IPS-18c (cell line): Measurements from ENCODE around the gene MPP1.

Experiments
- H3K4me3 ChIP-seq: 2 replicates; pipeline ENCODE4 v1.7.0; 2013; ENCODE audit warnings: low read depth, mild to moderate bottlenecking, low read length, moderate library complexity; ENCODE audit not compliant: insufficient read depth
- H3K9me3 ChIP-seq: one replicate; pipeline ENCODE4 v1.6.1; 2013; ENCODE audit warnings: mild to moderate bottlenecking, low read length, moderate library complexity; ENCODE audit not compliant: control insufficient read depth, insufficient read depth

The MPP1 gene

GRCh38 chrX:154791939-154792338 is 13.3 kb downstream of the MPP1 start:
- Histone ChIP-seq H3K4me3 (no peak overlapping the region), H3K9me3 (peaks cover 9% of the 10 kb centered on the region)

DNA sequence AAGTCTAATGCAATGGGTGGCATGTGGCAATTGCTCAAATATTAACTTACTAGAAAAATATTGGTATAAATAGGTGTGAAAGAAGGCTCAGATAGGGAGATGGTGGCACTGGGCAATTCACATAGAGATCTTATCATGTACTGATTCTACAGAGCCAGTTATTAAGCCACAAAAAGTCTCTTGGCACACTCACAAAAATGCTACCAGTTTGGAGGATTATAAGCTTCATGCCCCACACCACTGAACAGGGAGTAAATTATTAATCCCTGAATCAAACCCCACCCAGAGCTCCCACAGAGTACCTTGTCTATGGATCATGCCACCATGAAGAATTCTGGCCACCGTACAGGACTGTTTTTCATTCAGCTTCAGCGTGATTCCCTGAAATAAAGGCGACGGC is 13.8 kb downstream of the MPP1 start:
- Histone ChIP-seq H3K4me3 (no peak overlapping the region), H3K9me3 (peaks cover 9% of the 10 kb centered on the region)

- no peak overlapping the region for H3K4me3 ChIP-seq
- peaks cover 12% of the 10 kb centered on the region for H3K9me3 ChIP-seq
These were observed 19.6 kb downstream of the MPP1 start for GRCh38 chrX:154785716-154786115.

DNA sequence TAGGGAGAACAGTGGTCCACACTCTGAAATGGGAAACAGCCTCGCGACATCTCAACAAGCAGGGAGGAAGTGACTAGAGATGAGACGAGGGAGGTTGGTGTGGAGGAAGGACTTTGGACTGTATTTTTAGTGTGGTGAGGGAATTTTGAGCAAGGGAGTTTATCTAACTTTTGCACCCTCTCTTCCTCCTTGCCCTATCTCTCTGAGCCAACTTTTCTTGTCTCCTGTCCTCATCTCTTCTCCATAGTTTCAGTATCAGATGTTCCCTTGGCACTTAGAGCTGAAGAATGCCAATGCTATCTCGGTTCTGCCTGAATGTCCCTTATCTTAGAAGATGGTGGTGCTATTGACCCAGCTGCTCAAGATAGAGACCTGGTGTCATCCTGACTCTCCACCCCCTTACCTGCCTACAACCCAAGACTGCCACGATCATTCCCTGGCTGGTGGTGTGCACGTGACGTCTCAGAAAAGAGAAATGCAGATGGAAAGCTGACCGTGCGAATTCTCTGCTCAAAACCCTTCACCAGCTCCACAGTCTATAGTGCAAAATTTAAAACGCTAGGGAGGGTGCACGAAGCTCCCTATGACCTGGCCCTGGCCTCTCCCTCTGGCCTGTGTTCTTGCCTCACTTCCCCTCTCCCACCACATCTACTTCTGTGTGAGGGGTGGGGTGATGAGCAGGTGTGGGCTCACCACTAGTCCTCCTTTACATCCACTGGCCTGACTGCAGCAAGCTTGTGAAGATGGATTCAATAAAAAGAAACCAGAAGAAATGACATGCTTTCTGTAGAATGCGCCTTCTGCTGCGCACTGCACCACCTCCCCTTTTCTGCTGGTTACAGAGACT is 20.9 kb downstream of the MPP1 start:
- Histone ChIP-seq H3K9me3 (peaks cover 12% of the 10 kb centered on the region), H3K4me3 (peak overlapping the region; percentile 15; the same call in 1 of the 2 replicates)

DNA sequence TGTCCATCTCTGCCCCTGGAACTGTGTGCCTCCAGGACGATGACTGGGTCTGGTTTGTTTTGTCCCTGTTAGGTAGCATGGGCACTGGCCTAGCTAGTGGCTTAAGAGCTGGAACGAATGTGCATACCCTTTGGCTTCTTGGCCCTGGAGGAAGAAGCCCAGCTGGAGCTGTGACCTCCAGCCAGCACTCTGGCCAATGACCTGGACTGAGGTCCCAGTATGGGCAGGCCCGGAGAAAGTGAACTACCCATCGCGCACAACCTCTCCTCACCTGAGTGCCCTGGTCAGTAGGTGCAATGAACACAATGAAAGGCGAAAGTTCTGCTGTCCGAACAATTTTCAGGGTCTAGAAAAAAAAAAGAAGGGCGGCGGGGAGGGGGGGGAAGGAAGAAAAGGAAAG is 24.3 kb downstream of the MPP1 start:
- Histone ChIP-seq H3K4me3 (no peak overlapping the region), H3K9me3 (peaks cover 9% of the 10 kb centered on the region)

DNA sequence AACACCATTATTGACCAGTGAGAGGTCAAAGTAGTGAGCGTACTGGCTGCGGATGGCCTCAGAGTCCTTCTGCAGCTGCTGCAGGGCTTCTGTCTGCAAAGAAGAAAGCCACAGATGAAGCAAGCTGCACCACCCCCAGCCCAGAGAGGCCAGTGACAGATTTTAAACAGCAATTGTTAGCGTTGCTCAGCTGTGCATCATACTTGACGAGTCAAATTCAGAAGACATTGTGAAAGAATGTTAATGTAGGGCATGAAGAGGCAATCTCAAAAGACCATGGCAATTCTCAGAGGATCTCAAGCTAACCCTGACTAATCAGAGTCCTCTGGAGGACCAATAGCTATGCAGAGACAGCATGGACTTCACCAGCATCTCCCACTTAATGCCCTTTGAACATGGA is 26.0 kb downstream of the MPP1 start:
- Histone ChIP-seq H3K9me3 (peaks cover 9% of the 10 kb centered on the region), H3K4me3 (no peak overlapping the region)

- peaks cover 7% of the 10 kb centered on the region for H3K9me3 ChIP-seq
- no peak overlapping the region for H3K4me3 ChIP-seq
These were observed 28.5 kb downstream of the MPP1 start for GRCh38 chrX:154776753-154777152.

GRCh38 chrX:154775419-154776349 is 29.6 kb downstream of the MPP1 start:
- peaks cover 3% of the 10 kb centered on the region for H3K9me3 ChIP-seq
- no peak overlapping the region for H3K4me3 ChIP-seq

DNA sequence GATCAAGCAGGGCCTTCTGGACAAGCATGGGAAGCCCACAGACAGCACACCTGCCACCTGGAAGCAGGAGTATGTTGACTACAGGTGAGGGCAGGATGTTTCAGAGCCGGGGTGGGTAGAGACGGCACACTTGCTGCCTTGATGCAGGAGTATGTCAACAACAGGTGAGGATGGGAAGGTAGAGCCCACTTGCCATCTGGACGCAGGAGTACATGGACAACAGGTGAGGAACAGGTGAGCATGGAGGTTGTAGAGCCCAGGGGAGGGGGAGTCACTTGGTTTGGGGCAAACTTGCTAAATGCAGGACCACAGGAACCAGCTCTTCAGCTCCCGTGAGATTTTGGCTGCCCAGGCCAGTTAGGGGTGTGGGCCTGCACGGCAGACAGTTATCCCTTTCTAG is 30.7 kb downstream of the MPP1 start:
- Histone ChIP-seq H3K4me3 (no peak overlapping the region; the same call in 1 of the 2 replicates), H3K9me3 (peaks cover 3% of the 10 kb centered on the region)

DNA sequence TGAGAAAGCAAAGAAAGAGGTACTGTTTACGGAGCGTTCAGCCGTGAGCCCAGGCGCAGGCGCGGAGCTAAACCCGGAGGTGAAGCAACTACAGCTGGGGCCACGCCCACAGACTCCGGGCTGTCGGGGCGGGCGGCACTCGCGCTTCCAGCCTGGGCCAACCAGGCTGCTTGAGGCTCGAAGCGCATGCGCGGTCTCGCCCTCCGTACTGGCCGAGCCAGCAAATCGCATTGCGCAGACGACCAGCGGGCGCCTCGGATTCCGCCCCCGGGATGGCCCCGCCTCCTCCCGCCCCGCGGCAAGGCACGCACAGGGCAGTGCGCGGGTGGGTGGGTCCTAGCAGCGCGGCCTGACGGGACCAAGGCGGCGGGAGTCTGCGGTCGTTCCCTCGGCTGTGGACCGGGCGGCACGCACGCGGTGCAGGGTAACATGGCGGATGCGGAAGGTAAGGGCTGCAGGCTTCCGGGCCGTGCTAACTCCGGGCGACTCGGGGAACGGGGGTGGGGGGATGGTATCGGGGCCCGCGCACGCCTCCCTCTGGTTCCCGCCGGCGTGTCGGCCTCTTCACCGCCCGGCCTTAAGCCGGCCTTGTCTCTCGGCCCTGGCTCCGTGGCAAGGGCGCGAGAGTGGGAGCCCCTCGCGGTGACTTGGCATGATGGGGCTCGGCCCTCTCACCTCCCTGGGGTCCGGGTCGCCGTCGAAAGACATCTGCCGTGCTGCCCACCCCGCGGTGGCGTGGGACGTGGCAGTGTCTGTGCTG is 42.6 kb downstream of the MPP1 start, which contains the start of gene DKC1:
TSS of gene DKC1 (plus strand) at position 328 of the 760 bp plus-strand sequence. CDS start at position 430, 102 bp downstream.
- H3K4me3 ChIP-seq: peak within 1 kb of the TSS; percentile 46
- peaks cover 6% of the 10 kb centered on the region for H3K9me3 ChIP-seq

DNA sequence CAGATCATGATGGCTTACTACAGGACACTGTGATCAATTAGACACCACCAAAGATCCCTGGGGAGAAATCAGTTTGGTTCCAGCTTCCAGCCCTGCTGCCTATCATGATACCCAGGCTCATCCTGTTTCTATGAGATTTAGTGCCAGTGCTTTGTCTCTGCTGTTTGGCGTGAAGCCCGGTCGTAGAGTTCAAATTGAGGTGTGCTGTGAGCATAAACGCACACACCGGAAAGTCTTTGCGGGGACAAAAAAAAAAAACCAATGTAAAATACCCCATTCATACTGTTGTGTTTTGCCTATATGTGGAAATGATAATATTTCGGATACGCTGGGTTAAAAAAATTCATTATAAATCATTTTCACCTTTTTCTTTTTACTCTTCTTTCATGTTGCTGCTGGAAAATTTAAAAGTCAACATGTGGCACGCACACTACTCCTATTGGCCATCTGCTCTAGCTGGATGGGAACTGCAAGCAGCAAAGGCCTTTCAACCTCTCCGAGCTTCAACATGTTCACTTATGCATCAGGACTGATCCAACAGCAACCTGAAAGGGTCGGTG is 43.2 kb downstream of the MPP1 start:
- Histone ChIP-seq H3K9me3 (peaks cover 8% of the 10 kb centered on the region), H3K4me3 (no peak overlapping the region)

- peaks cover 8% of the 10 kb centered on the region for H3K9me3 ChIP-seq
- H3K4me3 ChIP-seq: no peak overlapping the region; the same call in 1 of the 2 replicates
These were observed 46.6 kb downstream of the MPP1 start for GRCh38 chrX:154758696-154759095.

- peaks cover 11% of the 10 kb centered on the region for H3K9me3 ChIP-seq
- H3K4me3 ChIP-seq: no peak overlapping the region; the same call in 1 of the 2 replicates
These were observed 53.5 kb downstream of the MPP1 start for GRCh38 chrX:154751669-154752271.

GRCh38 chrX:154751203-154751668 is 54.0 kb downstream of the MPP1 start:
- peaks cover 11% of the 10 kb centered on the region for H3K9me3 ChIP-seq
- no peak overlapping the region for H3K4me3 ChIP-seq

DNA sequence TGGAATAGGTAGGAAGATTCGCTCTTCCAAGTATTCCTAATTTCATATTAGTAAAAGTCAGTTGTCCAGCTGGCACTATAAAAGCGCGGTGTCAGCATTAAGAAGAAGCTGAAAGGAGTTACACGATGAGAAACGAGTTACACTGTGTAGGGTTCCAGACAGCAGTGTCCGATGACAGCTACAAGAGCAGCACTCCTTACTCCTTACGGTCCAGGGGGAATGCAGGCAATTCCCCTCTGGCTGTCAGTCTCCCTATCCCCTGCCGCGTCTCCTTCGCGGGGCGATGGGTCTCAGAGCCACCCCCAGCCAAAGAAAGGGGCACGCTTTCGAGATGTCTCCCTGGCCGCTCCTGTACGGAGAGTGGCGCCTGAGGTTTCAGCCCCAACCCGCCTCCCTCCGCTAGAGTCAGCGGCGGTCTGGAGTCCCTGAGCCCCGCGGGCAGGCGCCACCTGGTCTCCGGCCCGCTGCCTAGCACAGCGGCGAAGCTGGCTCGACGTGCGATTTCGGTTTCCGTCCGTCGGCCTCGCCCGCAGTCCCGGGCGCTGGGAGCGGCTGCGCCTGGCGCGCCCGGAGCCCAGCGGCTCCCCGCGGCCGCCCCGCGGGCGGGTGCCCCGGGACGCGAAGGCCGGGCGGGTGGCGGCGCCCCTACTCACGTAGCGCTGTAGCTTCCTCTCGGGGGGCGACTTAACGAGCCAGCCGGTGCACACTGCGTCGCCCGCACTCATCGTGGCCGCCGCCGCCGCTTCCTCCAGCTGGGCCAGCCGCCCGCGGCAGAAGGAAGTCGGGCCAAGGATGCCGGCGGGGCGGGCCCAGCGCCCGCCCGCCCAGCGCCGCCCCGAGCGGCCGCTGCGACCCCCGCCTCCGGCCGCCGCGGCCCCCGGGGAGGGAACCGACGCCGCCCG is 54.7 kb downstream of the MPP1 start, which contains the start of gene GAB3:
TSS of gene GAB3 (minus strand) at position 777 of the 902 bp plus-strand sequence. CDS start at position 725, 52 bp downstream.
- Histone ChIP-seq H3K9me3 (peaks cover 11% of the 10 kb centered on the region), H3K4me3 (peak within 1 kb of the TSS; percentile 46; the same call in 1 of the 2 replicates)
